CD4-positive, alpha-beta T cell (primary cell): ENCODE measurements around the gene REN. TPM values are rescaled to one million over a fixed set of nuclear protein-coding genes. Genes with fewer than 3 reads are reported as not detected.

ENCODE experiments used
- ATAC-seq: fragments of 200-7000 bp; cut with Tn5 transposase; one replicate; pipeline ENCODE4 v1.10.0; 2022; ENCODE audit warnings: mild to moderate bottlenecking; ENCODE audit not compliant: poor library complexity
- CTCF ChIA-PET: fragments of 350-600 bp; sonication (Branson Sonifier 250); formaldehyde crosslinking; loops from one replicate; lab custom pipeline; 2021; ENCODE audit warnings: antibody characterized with exemption, inconsistent platforms; lab: Charles Lee
- POLR2A ChIA-PET: fragments of 350-600 bp; sonication (Branson Sonifier 250); formaldehyde crosslinking; loops from one replicate; lab custom pipeline; 2021; ENCODE audit warnings: antibody characterized with exemption, inconsistent platforms; lab: Charles Lee
- DNase-seq, 14 experiments: peaks; one replicate each; pipeline ENCODE4 v3.0.0-alpha.2; 2013 to 2020; ENCODE audit warnings: mixed read lengths in 2 of 14
- H3K27ac ChIP-seq, 2 donors: one replicate each; pipeline versions ENCODE4 v1.5.1 to v1.7.0; 2013; ENCODE audit warnings: low read length in 2 of 2, low read depth in 1 of 2, mild to moderate bottlenecking in 1 of 2
- H3K27me3 ChIP-seq, 2 experiments: 1 replicate in 1 of 2; 2 replicates in 1 of 2; pipeline versions ENCODE4 v1.6.1 to v1.7.0; 2013; ENCODE audit warnings: low read length in 2 of 2, control low read depth in 1 of 2, mild to moderate bottlenecking in 1 of 2, moderate library complexity in 1 of 2; ENCODE audit not compliant: insufficient read depth in 2 of 2, control insufficient read depth in 1 of 2
- H3K36me3 ChIP-seq: one replicate; pipeline ENCODE4 v1.6.1; 2013; ENCODE audit warnings: low read length, control low read depth; ENCODE audit not compliant: insufficient read depth
- H3K4me1 ChIP-seq: one replicate; pipeline ENCODE4 v1.6.1; 2013; ENCODE audit warnings: low read length, control low read depth; ENCODE audit not compliant: insufficient read depth
- H3K4me3 ChIP-seq: one replicate; pipeline ENCODE4 v1.5.1; 2013; ENCODE audit warnings: mild to moderate bottlenecking, low read length, moderate library complexity
- H3K9me3 ChIP-seq, 2 experiments: 1 replicate in 1 of 2; 2 replicates in 1 of 2; pipeline versions ENCODE4 v1.6.1 to v1.7.0; 2013; ENCODE audit warnings: low read length in 2 of 2, mild to moderate bottlenecking in 2 of 2, control low read depth in 1 of 2, moderate library complexity in 1 of 2; ENCODE audit not compliant: control insufficient read depth in 1 of 2, insufficient read depth in 1 of 2
- H3K27ac Mint-ChIP-seq: one replicate; pipeline ENCODE4 v1.8.0; 2020; ENCODE audit warnings: mixed read lengths
- H3K27me3 Mint-ChIP-seq: one replicate; pipeline ENCODE4 v1.8.0; 2021; ENCODE audit warnings: mixed read lengths
- H3K36me3 Mint-ChIP-seq: one replicate; pipeline ENCODE4 v1.8.0; 2021; ENCODE audit warnings: low read depth, mixed read lengths
- H3K4me1 Mint-ChIP-seq: one replicate; pipeline ENCODE4 v1.8.0; 2021; ENCODE audit warnings: low read depth, mixed read lengths
- H3K4me3 Mint-ChIP-seq: one replicate; pipeline ENCODE4 v1.8.0; 2020; ENCODE audit warnings: mild to moderate bottlenecking, mixed read lengths
- H3K9me3 Mint-ChIP-seq: one replicate; pipeline ENCODE4 v1.8.0; 2020; ENCODE audit warnings: mixed read lengths
- CTCF ChIP-seq: fragments of 200-600 bp; IDR thresholded peaks from one replicate; pipeline ENCODE4 v1.8.0; 2022; ENCODE audit warnings: antibody characterized with exemption, mild to moderate bottlenecking
- intact Hi-C, 2 experiments: fragments of 100-400 bp; cut with DNase I in 1 of 2; cut with micrococcal nuclease in 1 of 2; formaldehyde crosslinking; loops; one replicate each; pipeline versions ENCODE4 v1.15.1 to v1.9.0; 2023 to 2025; cut with DNase I, micrococcal nuclease
- total RNA-seq, 174 experiments: library from RNA in 2 of 174; stranded (reverse) in 2 of 174; gene quantifications; one replicate each; pipeline ENCODE4 v1.2.3 and lab custom pipeline; 2021 to 2026

Gene REN
- total RNA-seq, 2 experiments from 2014 or later: not detected

DNA sequence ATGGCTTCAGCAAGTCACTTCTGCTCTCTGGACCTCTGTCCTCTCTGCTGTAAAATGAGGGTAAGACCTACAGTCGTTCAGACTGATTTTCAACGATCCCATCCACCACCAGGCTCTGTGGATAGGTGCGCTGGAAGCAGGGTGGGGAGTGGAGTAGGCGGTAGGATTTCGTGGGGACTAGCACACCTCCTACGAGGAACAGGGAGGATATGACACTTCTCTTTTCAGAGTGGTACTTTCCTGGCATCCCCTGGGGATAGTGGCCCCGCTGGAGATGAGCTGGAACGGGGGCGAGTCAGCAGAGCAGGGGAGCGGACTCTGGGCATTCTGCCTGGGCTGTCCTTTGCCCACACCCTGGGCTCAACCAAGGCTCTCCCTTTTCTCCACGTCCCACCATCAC is 32.0 kb downstream of the REN start:
- peaks cover 4% of the 10 kb centered on the region for H3K4me1 ChIP-seq
- H3K36me3 ChIP-seq: peaks cover 3% of the 10 kb centered on the region
- ATAC-seq (no peak), DNase-seq (no peak)
- no peaks in the 10 kb centered on the region for H3K9me3 ChIP-seq
- POLR2A ChIA-PET: no interaction called here
- H3K27ac ChIP-seq: no peak overlapping the region
- Mint-ChIP-seq H3K4me3 (no peak overlapping the region), H3K27me3 (no peaks in the 10 kb centered on the region), H3K9me3 (no peaks in the 10 kb centered on the region), H3K27ac (no peak overlapping the region), H3K4me1 (peaks cover 3% of the 10 kb centered on the region), H3K36me3 (peaks cover 5% of the 10 kb centered on the region)
- H3K4me3 ChIP-seq: no peak overlapping the region
- no peak for TF ChIP-seq CTCF
- no peaks in the 10 kb centered on the region for H3K27me3 ChIP-seq
- intact Hi-C loops: no loop called here
- CTCF ChIA-PET: no interaction called here

DNA sequence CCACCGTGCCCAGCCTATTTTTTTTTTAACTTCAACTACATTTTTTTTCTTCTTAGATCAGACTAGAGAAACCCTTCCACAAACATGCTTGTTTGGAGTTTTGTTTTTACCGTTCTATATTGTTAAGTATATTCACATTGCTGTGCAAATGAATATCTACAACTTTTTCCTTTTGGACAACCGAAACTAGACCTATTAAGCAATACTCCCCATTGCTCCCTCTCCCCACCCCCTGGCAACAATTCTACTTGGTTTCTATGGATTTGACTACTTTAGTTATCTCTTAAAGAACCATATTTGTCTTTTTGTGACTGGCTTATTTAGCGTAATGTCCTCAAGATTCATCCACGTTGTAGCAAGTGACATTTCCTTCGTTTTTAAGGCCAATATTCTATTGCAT is 33.4 kb downstream of the REN start:
- Mint-ChIP-seq H3K4me1 (peaks cover 9% of the 10 kb centered on the region), H3K36me3 (no peaks in the 10 kb centered on the region), H3K27me3 (no peaks in the 10 kb centered on the region), H3K9me3 (no peaks in the 10 kb centered on the region), H3K27ac (no peak overlapping the region), H3K4me3 (no peak overlapping the region)
- Histone ChIP-seq H3K9me3 (no peaks in the 10 kb centered on the region), H3K36me3 (no peaks in the 10 kb centered on the region), H3K27ac (no peak overlapping the region), H3K4me1 (peaks cover 11% of the 10 kb centered on the region), H3K27me3 (no peaks in the 10 kb centered on the region), H3K4me3 (no peak overlapping the region)
- intact Hi-C loops: no loop called here
- POLR2A ChIA-PET: no interaction called here
- TF ChIP-seq CTCF: no peak
- ATAC-seq (no peak), DNase-seq (no peak)
- CTCF ChIA-PET: no interaction called here

- intact Hi-C loops: loop anchor here in 1 of 2 experiments (1.0 kb wide), 1 partner anchor 266 kb away; no protein-coding TSS in a partner anchor
- Mint-ChIP-seq H3K36me3 (no peaks in the 10 kb centered on the region), H3K4me3 (no peak overlapping the region), H3K27ac (no peak overlapping the region), H3K27me3 (no peaks in the 10 kb centered on the region), H3K4me1 (peaks cover 9% of the 10 kb centered on the region), H3K9me3 (no peaks in the 10 kb centered on the region)
- Histone ChIP-seq H3K27ac (no peak overlapping the region), H3K36me3 (no peaks in the 10 kb centered on the region), H3K4me1 (peaks cover 11% of the 10 kb centered on the region), H3K27me3 (no peaks in the 10 kb centered on the region), H3K9me3 (no peaks in the 10 kb centered on the region), H3K4me3 (no peak overlapping the region)
- DNase-seq: no peak
- TF ChIP-seq CTCF: no peak
- no peak for ATAC-seq
- POLR2A ChIA-PET: no interaction called here
- CTCF ChIA-PET: no interaction called here
Observed at GRCh38 chr1:204131978-204132377, 34.2 kb downstream of the REN start.
